ENCODE data around the gene HOXA3. TPM values are rescaled to one million over a fixed set of nuclear protein-coding genes. Genes with fewer than 3 reads are reported as not detected.

HOXA3 gene
- polyA plus RNA-seq, 3 donors = not detected

DNA sequence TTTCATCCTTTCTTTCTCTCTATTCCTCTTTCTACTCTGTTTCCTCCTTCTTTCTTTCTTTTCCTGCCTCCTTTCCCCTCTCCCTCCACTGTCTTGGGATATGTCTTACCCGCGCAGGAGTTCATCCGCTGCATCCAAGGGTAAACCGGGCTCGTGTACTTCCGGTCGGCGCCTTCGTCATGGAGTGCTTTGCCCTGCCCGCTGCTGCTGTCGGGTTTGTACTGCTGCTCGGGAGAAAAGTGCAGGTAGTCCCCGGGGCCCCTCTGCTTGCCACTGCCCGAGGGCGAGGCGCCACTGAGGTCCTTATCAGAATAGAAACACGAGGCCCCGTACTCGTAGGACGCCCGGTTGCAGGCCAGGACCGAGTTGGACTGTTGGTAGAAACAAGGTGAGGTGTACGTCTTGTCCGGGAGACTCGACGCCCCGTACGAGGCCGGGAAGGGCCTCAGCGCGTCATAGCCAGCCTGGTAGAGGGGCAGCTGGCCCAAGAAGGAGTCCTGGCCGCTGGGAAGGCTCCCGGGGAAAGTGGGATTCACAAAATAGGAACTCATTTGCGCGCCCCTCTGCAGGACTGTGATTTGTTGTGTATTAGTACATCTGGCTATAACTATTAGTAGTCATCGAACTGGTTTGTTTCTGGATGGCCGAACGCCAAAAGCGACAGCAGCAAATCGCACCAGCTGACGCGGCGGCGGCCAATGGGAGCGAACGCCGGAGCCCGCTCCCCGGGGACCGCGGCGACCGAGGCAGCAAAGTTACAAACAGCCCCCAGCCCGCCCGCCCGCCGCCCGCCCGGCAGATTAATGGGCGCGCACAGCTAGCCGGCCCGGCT, 5.0 kb downstream of the HOXA3 start, which contains the start of gene HOXA6:
Gene HOXA6 (minus strand): TSS at position 576 of the 832 bp plus-strand sequence. CDS start 25 bp downstream, at position 551.
- Mint-ChIP-seq H3K36me3 (peaks cover 12 to 25% of the 10 kb centered on the region in 2 donors), H3K4me3 (peak within 1 kb of the TSS; percentile 67 to 92), H3K27me3 (ENCODE audit: low read depth in 3 of 3) (peaks cover 82 to 95% (median 93%) of the 10 kb centered on the region in 3 donors), H3K27ac (peak within 1 kb of the TSS in 1 of 7 donors; percentile 31), H3K9me3 (peaks cover 13 to 61% (median 42%) of the 10 kb centered on the region in 7 donors), H3K4me1 (peaks cover 44% of the 10 kb centered on the region)
- TF ChIP-seq, protein P1, sequence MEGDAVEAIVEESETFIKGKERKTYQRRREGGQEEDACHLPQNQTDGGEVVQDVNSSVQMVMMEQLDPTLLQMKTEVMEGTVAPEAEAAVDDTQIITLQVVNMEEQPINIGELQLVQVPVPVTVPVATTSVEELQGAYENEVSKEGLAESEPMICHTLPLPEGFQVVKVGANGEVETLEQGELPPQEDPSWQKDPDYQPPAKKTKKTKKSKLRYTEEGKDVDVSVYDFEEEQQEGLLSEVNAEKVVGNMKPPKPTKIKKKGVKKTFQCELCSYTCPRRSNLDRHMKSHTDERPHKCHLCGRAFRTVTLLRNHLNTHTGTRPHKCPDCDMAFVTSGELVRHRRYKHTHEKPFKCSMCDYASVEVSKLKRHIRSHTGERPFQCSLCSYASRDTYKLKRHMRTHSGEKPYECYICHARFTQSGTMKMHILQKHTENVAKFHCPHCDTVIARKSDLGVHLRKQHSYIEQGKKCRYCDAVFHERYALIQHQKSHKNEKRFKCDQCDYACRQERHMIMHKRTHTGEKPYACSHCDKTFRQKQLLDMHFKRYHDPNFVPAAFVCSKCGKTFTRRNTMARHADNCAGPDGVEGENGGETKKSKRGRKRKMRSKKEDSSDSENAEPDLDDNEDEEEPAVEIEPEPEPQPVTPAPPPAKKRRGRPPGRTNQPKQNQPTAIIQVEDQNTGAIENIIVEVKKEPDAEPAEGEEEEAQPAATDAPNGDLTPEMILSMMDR (IDR thresholded peaks at IDR 0.05) = no peak
- H3K36me3 ChIP-seq (replicated peaks in 1 of 2; ENCODE audit: control insufficient read depth in 1 of 2, insufficient read depth in 2 of 2, low read length in 2 of 2) = no peaks in the 10 kb centered on the region
- peak within 1 kb of the TSS; percentile 25 for H2AFZ ChIP-seq (ENCODE audit: insufficient read depth, low read depth, low read length, poor library complexity, severe bottlenecking)
- no peaks in the 10 kb centered on the region for H3K79me2 ChIP-seq (ENCODE audit: insufficient read depth, low read length)
- no peak within 1 kb of the TSS for H3K27ac ChIP-seq (ENCODE audit: low read depth in 1 of 2, low read length in 2 of 2)
- peak within 1 kb of the TSS in 2 of 3 experiments; percentile 21 to 52 for H3K4me3 ChIP-seq (replicated peaks in 1 of 3; ENCODE audit: low read depth in 2 of 3, low read length in 3 of 3)
- peaks cover 26 to 43% of the 10 kb centered on the region in 2 donors for H3K9me3 ChIP-seq (replicated peaks in 1 of 2; ENCODE audit: control insufficient read depth in 1 of 2, insufficient read depth in 1 of 2, low read length in 2 of 2)
- H3K4me2 ChIP-seq (replicated peaks; ENCODE audit: extremely low read depth, low read length, poor library complexity, severe bottlenecking) = peak within 1 kb of the TSS; percentile 50
- DNase-seq = no peak
- H3K9ac ChIP-seq (ENCODE audit: insufficient read depth, low read length, poor library complexity, severe bottlenecking) = no peak within 1 kb of the TSS
- 15% methylated on average over 63 of the region's 63 CpGs for WGBS (ENCODE audit: insufficient coverage)
- peaks cover 58 to 89% of the 10 kb centered on the region in 2 donors for H3K27me3 ChIP-seq (ENCODE audit: control insufficient read depth in 2 of 2, insufficient read depth in 2 of 2, low read length in 2 of 2)
- peaks cover 37 to 43% of the 10 kb centered on the region in 2 donors for H3K4me1 ChIP-seq (ENCODE audit: control insufficient read depth in 1 of 2, insufficient read depth in 2 of 2, low read length in 2 of 2)
- intact Hi-C loops (cut with micrococcal nuclease) = no loop called here
- no peaks in the 10 kb centered on the region for H4K20me1 ChIP-seq (ENCODE audit: insufficient read depth, low read length)

DNA sequence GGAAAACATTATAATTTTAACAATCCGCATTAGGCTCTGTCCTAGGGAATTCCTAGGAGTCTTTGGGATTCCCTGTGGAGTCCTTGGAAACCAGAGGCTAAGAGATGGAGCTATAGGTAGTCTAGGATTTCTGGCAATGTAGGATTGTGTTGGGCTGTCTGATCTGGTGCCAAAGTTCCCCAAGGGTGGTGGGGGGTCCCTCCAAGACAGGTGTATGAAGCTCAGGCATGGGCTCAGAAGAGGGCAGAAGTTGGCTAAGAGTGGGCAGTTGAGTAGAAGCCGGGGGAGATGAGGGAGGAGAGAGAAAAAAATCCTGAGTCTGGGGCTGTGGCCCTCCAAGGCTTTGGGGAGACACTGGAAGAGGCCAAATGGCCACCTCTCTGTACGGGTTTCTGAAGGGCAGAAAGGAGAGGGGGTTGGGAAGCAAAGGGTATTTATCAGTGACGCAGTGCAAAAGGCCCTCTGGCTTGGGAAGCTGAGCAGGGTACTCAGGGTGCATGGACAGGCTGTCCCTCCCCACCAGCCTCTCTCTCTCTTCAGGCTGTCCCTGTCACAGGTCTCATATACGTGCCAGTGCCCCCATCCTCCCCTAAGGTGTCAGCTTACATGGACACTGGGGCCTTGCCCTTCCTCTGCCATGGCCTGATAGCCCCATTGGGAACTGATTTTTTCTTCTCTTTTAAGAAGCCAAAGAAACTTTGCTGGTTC, 5.7 kb downstream of the HOXA3 start:
- no peaks in the 10 kb centered on the region for H3K79me2 ChIP-seq (ENCODE audit: insufficient read depth, low read length)

More for the DNA sequence above, 5.7 kb downstream of the HOXA3 start:
- Histone ChIP-seq H4K20me1 (ENCODE audit: insufficient read depth, low read length) (no peaks in the 10 kb centered on the region), H3K4me3 (replicated peaks in 1 of 3; ENCODE audit: low read depth in 2 of 3, low read length in 3 of 3) (peak overlapping the region in 1 of 3 experiments; percentile 52), H3K27ac (ENCODE audit: low read depth in 1 of 2, low read length in 2 of 2) (no peak overlapping the region), H3K9me3 (replicated peaks in 1 of 2; ENCODE audit: control insufficient read depth in 1 of 2, insufficient read depth in 1 of 2, low read length in 2 of 2) (peaks cover 26 to 36% of the 10 kb centered on the region in 2 donors), H3K4me2 (replicated peaks; ENCODE audit: extremely low read depth, low read length, poor library complexity, severe bottlenecking) (peak overlapping the region; percentile 50), H3K4me1 (ENCODE audit: control insufficient read depth in 1 of 2, insufficient read depth in 2 of 2, low read length in 2 of 2) (peaks cover 29 to 35% of the 10 kb centered on the region in 2 donors), H3K27me3 (ENCODE audit: control insufficient read depth in 2 of 2, insufficient read depth in 2 of 2, low read length in 2 of 2) (peaks cover 51 to 87% of the 10 kb centered on the region in 2 donors), H3K9ac (ENCODE audit: insufficient read depth, low read length, poor library complexity, severe bottlenecking) (no peak overlapping the region), H3K36me3 (replicated peaks in 1 of 2; ENCODE audit: control insufficient read depth in 1 of 2, insufficient read depth in 2 of 2, low read length in 2 of 2) (no peaks in the 10 kb centered on the region), H2AFZ (ENCODE audit: insufficient read depth, low read depth, low read length, poor library complexity, severe bottlenecking) (peak overlapping the region; percentile 25)
- intact Hi-C loops (cut with micrococcal nuclease) = no loop called here
- 77% methylated on average over 3 of the region's 5 CpGs for WGBS (ENCODE audit: insufficient coverage)
- Mint-ChIP-seq H3K9me3 (peaks cover 13 to 57% (median 42%) of the 10 kb centered on the region in 7 donors), H3K27me3 (ENCODE audit: low read depth in 3 of 3) (peaks cover 74 to 91% (median 91%) of the 10 kb centered on the region in 3 donors), H3K4me1 (peaks cover 36% of the 10 kb centered on the region), H3K4me3 (peak overlapping the region in 1 of 2 donors; percentile 92), H3K27ac (no peak overlapping the region), H3K36me3 (peaks cover 11 to 23% of the 10 kb centered on the region in 2 donors)
- TF ChIP-seq, protein P1 (IDR thresholded peaks at IDR 0.05) = no peak
- DNase-seq = no peak

Measured in CD14-positive monocyte (primary cell).